A673 (cell line): Measurements from ENCODE around the gene RNU2-63P. TPM values are rescaled to one million over a fixed set of nuclear protein-coding genes. Genes with fewer than 3 reads are reported as not detected.
"Not testable (repeated sequence)": the region's sequence is repeated elsewhere in the genome, so short reads cannot be mapped to it uniquely, and the experiment has no call there.

Source experiments
- BruUV-seq: library from RNA; stranded (reverse); fragments of 400-500 nt; replicated peaks from 2 replicates; lab custom pipeline; 2021; lab: Mats Ljungman, UMichigan
- CTCF ChIA-PET: fragments of 300-600 bp; sonication (Branson Sonifier 250); formaldehyde crosslinking; loops from one replicate; lab custom pipeline; 2022; ENCODE audit warnings: antibody characterized with exemption; lab: Charles Lee
- POLR2A ChIA-PET: fragments of 300-600 bp; sonication (Branson Sonifier 250); formaldehyde crosslinking; loops from one replicate; lab custom pipeline; 2022; ENCODE audit warnings: antibody characterized with exemption; ENCODE audit not compliant: low non-redundant PET; lab: Charles Lee
- DNase-seq: peaks from one replicate; pipeline ENCODE4 v3.0.0-alpha.2; 2015; ENCODE audit warnings: low spot score
- H3K27ac ChIP-seq: fragments of 200-600 bp; sonication (generic); 2 replicates; pipeline ENCODE4 v1.5.1; 2016; ENCODE audit warnings: mixed run types, low read depth, mild to moderate bottlenecking, mixed read lengths, antibody characterized with exemption, low read length; ENCODE audit not compliant: poor library complexity, severe bottlenecking
- H3K27me3 ChIP-seq: fragments of 200-600 bp; sonication (generic); replicated peaks from 2 replicates; pipeline ENCODE4 v1.6.1; 2017; ENCODE audit warnings: mixed run types, low read depth, mild to moderate bottlenecking, mixed read lengths, antibody characterized with exemption, low read length; ENCODE audit not compliant: insufficient read depth, poor library complexity
- H3K36me3 ChIP-seq: fragments of 200-600 bp; sonication (generic); 2 replicates; pipeline ENCODE4 v1.6.1; 2016; ENCODE audit warnings: mixed run types, mild to moderate bottlenecking, mixed read lengths, antibody characterized with exemption, low read length; ENCODE audit not compliant: insufficient read depth, poor library complexity, severe bottlenecking
- H3K4me1 ChIP-seq: fragments of 200-600 bp; sonication (generic); 2 replicates; pipeline ENCODE4 v1.6.1; 2017; ENCODE audit warnings: mixed run types, mild to moderate bottlenecking, mixed read lengths, antibody characterized with exemption, low read length; ENCODE audit not compliant: insufficient read depth, poor library complexity, severe bottlenecking
- H3K4me3 ChIP-seq: fragments of 200-600 bp; sonication (generic); 2 replicates; pipeline ENCODE4 v1.5.1; 2016; ENCODE audit warnings: low read depth, mixed run types, mild to moderate bottlenecking, mixed read lengths, low read length; ENCODE audit not compliant: poor library complexity, severe bottlenecking
- H3K9me3 ChIP-seq: fragments of 200-600 bp; sonication (generic); 2 replicates; pipeline ENCODE4 v1.6.1; 2016; ENCODE audit warnings: mixed run types, low read depth, mild to moderate bottlenecking, mixed read lengths, antibody characterized with exemption, low read length; ENCODE audit not compliant: poor library complexity, severe bottlenecking
- intact Hi-C: fragments of 100-400 bp; cut with micrococcal nuclease; formaldehyde crosslinking; loops from one replicate; pipeline ENCODE4 v1.10.0; 2022; ENCODE audit not compliant: unreplicated experiment
- total RNA-seq: library from RNA; stranded (reverse); gene quantifications from 2 replicates; pipeline ENCODE4 v1.2.3, GENCODE V29; 2021

Gene RNU2-63P
- total RNA-seq, 1 experiment from 2014 or later: 11.4 TPM

DNA sequence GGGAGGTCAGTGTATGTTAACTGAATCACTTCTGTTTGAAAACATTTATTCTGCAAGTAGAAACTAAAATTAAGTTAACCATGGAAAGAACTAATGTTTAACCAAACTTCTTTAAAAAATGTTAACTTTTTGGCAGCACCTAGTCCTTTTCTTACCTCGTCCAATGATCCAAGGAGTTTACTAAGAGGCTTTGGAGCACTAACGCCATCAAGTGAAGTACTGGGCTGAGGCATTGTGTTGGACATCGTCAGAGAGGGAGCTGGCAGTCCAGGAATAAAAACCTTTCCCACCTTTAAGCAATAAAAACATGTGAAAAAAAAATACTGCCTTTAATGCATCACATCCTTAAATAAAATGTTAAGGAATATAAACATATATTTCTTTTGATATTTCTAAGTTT lies 23.8 kb downstream of the RNU2-63P start:
- H3K4me3 ChIP-seq, POLR2A ChIA-PET, H3K4me1 ChIP-seq, intact Hi-C loops, DNase-seq, BruUV-seq, H3K36me3 ChIP-seq, H3K27ac ChIP-seq, CTCF ChIA-PET, H3K9me3 ChIP-seq, H3K27me3 ChIP-seq: not testable (repeated sequence)

DNA sequence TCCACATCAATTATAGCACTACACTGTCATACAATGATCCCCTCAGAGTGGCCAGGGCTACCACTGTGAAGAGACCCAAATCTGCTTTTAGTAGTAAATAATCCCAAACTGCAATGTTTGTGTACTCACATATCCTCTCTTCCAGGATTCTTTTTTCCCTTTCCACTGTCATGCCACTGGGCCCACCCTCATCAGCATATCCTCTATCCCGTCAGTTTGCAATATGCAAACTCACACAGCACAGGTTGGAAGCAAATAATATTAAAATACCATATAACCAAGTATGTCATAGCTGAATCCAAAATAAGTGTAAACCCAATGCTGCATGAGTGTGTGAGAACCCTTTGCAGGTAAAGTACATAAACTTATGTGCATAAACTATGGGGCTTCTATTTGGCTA lies 28.9 kb downstream of the RNU2-63P start:
- H3K36me3 ChIP-seq, H3K4me3 ChIP-seq, H3K9me3 ChIP-seq, intact Hi-C loops, BruUV-seq, POLR2A ChIA-PET, H3K27ac ChIP-seq, DNase-seq, H3K27me3 ChIP-seq, H3K4me1 ChIP-seq, CTCF ChIA-PET: not testable (repeated sequence)

DNA sequence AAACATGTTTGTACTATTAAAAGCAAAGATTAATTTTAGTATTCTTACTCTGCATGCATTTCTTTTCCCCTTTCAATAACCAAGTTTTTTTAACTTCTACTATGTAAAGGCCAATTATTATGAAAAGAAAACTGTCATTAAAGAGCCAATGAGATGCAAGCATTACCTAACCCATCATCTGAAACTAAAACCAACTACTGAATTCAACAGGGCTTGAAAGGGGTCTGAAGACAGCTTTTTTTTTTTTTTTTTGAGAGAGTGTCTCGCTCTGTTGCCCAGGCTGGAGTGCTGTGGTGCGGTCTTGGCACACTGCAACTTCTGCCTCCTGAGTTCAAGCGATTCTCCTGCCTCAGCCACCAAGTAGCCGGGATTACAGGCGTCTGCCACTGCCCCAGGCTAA lies 30.4 kb downstream of the RNU2-63P start:
- CTCF ChIA-PET, H3K9me3 ChIP-seq, intact Hi-C loops, H3K27ac ChIP-seq, DNase-seq, BruUV-seq, H3K4me3 ChIP-seq, H3K4me1 ChIP-seq, H3K36me3 ChIP-seq, H3K27me3 ChIP-seq, POLR2A ChIA-PET: not testable (repeated sequence)

- POLR2A ChIA-PET, H3K4me3 ChIP-seq, DNase-seq, H3K27ac ChIP-seq, H3K36me3 ChIP-seq, CTCF ChIA-PET, H3K4me1 ChIP-seq, H3K27me3 ChIP-seq, BruUV-seq, intact Hi-C loops, H3K9me3 ChIP-seq: not testable (repeated sequence)
Measured at GRCh38 chr2:87981182-87981581, 35.2 kb downstream of the RNU2-63P start.

DNA sequence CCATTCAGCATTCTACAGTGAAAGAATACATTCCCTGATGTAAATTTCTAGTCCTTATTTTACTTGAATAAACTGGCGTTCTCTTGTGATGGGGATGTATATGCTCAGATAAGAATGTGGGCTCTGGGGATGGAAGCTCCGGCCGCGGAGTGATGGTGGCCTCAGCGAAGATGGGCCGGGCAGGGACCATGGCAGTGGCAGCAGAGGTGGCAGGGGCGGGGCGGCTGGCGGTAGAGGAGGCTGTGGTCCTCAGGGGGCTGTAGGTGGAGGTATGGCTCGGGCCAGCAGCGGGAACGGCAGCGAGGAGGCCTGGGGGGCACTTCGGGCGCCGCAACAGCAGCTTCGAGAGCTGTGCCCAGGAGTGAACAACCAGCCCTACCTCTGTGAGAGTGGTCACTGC lies 44.0 kb downstream of the RNU2-63P start:
- BruUV-seq, POLR2A ChIA-PET, H3K36me3 ChIP-seq, intact Hi-C loops, H3K27me3 ChIP-seq, CTCF ChIA-PET, H3K4me1 ChIP-seq, DNase-seq, H3K27ac ChIP-seq, H3K4me3 ChIP-seq, H3K9me3 ChIP-seq: not testable (repeated sequence)

Other genes starting within 250 kb of the RNU2-63P start
- gene RGPD2, start 190.8 kb downstream of the RNU2-63P start, total RNA-seq: 5.6 and 6.6 TPM in 2 replicates
- 8.5 and 9.3 TPM in 2 replicates for gene KRCC1, start 39.2 kb upstream of the RNU2-63P start, total RNA-seq
- gene SMYD1, start 51.3 kb upstream of the RNU2-63P start, total RNA-seq: not detected in 2 replicates
- not detected in 2 replicates for gene FABP1, start 111.5 kb upstream of the RNU2-63P start, total RNA-seq
- not detected in 2 replicates for gene THNSL2, start 153.8 kb upstream of the RNU2-63P start, total RNA-seq